GM18951 (cell line): ENCODE data around the gene NRK.
"Not testable (repeated sequence)": the region's sequence is repeated elsewhere in the genome, so short reads cannot be mapped to it uniquely, and the experiment has no call there.

ENCODE experiments used
- POLR2A ChIP-seq: IDR thresholded peaks from 4 replicates; pipeline ENCODE4 v1.6.1; 2011; ENCODE audit warnings: mild to moderate bottlenecking; ENCODE audit not compliant: insufficient read length, insufficient read depth; ENCODE audit errors: extremely low read depth
- in situ Hi-C: fragments of 300-500 bp; cut with MboI; formaldehyde crosslinking; loops from one replicate; pipeline ENCODE4 v1.12.0; 2022; ENCODE audit warnings: low sequenced_read_pairs, mixed read lengths, inconsistent platforms; ENCODE audit not compliant: unreplicated experiment

Gene NRK, protein sequence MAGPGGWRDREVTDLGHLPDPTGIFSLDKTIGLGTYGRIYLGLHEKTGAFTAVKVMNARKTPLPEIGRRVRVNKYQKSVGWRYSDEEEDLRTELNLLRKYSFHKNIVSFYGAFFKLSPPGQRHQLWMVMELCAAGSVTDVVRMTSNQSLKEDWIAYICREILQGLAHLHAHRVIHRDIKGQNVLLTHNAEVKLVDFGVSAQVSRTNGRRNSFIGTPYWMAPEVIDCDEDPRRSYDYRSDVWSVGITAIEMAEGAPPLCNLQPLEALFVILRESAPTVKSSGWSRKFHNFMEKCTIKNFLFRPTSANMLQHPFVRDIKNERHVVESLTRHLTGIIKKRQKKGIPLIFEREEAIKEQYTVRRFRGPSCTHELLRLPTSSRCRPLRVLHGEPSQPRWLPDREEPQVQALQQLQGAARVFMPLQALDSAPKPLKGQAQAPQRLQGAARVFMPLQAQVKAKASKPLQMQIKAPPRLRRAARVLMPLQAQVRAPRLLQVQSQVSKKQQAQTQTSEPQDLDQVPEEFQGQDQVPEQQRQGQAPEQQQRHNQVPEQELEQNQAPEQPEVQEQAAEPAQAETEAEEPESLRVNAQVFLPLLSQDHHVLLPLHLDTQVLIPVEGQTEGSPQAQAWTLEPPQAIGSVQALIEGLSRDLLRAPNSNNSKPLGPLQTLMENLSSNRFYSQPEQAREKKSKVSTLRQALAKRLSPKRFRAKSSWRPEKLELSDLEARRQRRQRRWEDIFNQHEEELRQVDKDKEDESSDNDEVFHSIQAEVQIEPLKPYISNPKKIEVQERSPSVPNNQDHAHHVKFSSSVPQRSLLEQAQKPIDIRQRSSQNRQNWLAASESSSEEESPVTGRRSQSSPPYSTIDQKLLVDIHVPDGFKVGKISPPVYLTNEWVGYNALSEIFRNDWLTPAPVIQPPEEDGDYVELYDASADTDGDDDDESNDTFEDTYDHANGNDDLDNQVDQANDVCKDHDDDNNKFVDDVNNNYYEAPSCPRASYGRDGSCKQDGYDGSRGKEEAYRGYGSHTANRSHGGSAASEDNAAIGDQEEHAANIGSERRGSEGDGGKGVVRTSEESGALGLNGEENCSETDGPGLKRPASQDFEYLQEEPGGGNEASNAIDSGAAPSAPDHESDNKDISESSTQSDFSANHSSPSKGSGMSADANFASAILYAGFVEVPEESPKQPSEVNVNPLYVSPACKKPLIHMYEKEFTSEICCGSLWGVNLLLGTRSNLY (N-terminal part only)

DNA sequence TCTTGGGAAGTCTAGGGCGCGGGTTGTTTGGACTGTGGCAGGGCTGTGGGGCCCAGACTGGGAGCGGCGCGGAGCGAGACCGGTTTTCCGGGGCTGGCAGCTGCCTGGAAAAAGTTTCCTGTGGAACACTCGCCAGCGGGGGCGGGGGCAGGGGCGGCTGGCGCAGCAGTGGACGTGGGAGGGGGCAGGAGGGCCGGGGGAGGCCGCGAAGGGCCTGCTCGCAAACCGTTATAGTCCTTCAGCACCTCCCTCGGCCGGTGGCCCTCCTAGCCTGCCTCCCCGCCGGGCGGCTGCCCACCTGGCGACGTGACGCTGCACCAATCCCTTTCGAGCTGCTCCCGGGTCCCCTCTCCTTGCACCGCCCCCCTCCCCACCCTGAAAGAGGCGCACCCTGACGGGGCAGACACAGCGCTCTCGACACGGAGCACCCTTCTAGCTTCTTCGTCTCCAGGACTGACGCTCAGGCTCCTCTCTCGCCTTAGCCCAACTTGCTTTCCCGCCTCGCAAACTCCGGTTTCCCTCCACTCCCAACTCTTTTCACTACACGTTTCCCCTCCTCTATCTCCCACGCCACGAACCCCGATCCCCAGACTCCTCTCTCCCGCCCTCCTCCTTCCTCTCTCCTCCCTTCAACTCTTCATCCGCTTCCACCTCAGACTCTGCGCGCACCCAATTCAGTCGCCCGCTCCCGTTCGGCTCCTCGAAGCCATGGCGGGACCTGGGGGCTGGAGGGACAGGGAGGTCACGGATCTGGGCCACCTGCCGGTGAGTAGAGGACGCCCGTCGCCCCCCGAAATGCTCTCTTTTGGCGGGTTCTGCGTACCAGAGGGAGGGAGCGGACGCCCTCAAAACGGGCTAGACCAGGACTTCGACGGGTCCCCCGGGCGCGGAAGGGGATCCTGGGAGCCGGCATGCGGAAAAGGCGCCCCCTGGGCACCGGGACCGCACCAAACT lies at the start of gene NRK:
NRK (plus strand) TSS at position 402 of the 954 bp plus-strand sequence; CDS start at position 709, 307 bp downstream.
- TF ChIP-seq POLR2A, result no peak
- in situ Hi-C loops, result no loop called here

DNA sequence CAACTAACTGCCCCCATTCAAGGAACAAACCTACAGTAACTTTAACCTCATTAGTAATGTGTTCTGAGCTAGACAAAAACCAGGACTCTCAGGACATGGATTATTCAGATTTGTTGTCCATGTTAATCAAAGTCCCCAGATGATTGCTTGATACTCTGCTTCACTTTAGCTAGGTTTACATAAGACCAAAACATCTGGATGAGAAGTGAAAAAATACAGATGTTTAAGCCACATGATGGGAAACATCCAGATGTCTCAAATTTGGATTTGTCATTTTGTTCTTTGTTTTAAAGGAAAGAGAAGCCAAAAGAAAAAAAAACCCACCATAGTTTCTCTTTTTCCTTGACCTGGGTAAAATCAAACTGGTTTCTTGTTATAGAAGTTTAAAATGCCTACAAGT lies 48.5 kb upstream of the NRK start:
- no peak for TF ChIP-seq POLR2A
- in situ Hi-C loops, result no loop called here

DNA sequence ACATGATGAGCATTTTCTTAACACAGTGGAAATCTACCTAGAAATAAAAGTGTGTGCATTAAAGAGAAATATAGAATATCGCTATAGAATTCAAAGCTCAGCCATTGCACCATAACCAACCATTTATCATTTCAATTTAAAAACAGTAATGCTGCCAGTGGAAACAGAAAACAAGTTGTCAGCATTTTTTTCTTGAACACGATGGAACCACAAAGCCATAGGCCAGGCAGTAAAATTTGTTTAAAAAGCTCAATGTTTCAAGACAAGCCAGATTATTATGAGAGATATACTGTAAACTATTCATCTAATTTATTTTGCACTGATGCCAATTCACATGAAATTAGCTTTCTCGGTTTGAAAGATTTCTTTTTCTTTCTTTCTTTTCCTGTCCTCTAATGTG lies 46.7 kb upstream of the NRK start:
- TF ChIP-seq POLR2A, result no peak
- in situ Hi-C loops, result no loop called here

DNA sequence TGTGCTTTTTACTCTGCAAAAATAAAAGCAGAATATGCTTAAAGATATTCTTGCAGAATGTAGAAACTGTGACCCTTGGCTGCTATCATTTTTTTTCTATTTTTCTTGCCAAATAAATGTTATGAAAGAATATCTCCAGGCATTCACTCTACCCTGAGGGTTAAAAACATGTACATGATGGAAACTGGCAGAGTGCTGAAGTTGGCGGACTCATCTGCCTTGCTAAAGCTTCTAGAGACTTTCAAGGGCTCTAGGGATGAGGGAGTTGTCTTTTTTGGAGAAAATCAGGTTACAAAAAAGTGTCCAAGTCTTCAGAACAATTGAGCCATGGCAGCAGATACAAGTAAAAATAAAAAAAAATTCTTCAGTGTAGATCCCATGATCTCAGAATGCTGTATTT lies 40.5 kb upstream of the NRK start:
- no peak for TF ChIP-seq POLR2A
- in situ Hi-C loops, result no loop called here

DNA sequence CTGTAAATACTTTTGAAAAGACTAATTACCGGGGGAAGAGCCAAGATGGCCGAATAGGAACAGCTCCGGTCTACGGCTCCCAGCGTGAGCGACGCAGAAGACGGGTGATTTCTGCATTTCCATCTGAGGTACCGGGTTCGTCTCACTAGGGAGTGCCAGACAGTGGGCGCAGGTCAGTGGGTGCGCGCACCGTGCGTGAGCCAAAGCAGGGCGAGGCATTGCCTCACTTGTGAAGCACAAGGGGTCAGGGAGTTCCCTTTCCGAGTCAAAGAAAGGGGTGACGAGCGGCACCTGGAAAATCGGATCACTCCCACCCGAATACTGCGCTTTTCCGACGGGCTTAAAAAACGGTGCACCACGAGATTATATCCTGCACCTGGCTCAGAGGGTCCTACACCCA lies 25.5 kb upstream of the NRK start:
- in situ Hi-C loops, result not testable (repeated sequence)

DNA sequence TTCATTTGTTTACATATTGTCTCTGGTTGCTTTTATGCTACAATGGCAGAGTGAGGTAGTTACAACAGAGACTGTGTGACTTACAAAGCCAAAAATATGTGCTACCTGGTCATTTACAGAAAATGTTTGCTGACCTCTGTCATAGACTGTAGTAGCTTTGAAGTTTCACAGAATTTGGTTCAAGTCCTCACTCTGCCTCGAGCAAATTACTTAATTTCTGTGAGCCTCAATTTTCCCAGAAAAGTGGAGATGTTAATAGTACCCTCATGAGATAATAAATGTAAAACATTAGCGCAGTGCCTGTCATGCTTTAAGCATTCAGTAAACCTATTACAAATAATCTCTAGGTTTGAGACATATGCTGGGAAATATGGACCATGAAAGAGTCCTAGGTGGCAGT lies 18.4 kb upstream of the NRK start:
- in situ Hi-C loops, result no loop called here
- TF ChIP-seq POLR2A, result no peak

DNA sequence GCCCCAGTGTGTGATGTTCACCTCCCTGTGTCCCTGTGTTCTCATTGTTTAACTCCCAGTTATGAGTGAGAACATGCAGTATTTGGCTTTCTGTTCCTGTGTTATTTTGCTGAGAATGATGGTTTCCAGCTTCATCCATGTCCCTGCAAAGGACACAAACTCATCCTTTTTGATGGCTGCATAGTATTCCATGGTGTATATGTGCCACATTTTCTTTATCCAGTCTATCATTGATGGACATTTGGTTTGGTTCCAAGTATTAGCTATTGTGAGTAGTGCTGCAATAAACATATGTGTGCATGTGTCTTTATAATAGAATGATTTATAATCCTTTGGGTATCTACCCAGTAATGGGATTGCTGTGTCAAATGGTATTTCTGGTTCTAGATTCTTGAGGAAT lies 16.7 kb upstream of the NRK start:
- in situ Hi-C loops, result not testable (repeated sequence)

DNA sequence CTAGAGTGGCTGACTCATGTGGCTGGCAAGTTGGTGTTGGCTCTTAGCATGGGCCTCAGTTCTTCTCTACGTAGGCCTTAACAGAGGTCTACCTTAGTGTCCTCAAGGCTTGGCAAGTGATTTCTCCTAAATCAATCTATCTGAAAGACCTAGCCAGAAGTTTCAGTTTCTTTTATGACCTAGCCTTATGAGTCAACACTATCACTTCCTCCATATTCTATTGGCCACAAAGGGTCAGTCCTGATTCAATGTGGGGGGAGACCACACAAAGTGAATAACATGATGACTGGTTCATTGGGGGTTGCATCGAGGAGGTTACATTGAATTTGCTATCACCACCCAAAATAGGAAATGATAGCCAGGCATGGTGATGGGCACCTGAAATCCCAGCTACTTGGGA lies 5.8 kb upstream of the NRK start:
- in situ Hi-C loops, result no loop called here
- no peak for TF ChIP-seq POLR2A

DNA sequence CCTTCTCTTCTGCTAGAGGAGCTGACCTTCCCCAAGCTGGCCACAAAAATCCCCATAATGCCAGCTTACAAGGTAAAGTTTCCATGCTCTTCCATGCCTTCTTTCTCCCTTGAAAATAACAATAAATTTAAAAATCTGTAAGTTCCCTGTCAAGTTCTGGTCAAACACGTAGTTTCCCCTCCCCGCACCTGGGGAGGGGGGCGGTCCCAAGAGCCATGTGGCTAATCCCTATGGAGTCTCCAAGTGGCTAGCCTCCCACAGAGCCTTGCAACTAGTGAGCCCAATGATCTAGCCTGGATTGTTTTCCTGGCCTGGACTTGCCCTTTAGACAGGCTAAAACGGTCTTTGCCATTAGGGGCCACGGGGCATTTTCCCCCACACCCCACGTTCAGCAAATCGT lies 2.1 kb upstream of the NRK start:
- TF ChIP-seq POLR2A, result no peak
- in situ Hi-C loops, result no loop called here

DNA sequence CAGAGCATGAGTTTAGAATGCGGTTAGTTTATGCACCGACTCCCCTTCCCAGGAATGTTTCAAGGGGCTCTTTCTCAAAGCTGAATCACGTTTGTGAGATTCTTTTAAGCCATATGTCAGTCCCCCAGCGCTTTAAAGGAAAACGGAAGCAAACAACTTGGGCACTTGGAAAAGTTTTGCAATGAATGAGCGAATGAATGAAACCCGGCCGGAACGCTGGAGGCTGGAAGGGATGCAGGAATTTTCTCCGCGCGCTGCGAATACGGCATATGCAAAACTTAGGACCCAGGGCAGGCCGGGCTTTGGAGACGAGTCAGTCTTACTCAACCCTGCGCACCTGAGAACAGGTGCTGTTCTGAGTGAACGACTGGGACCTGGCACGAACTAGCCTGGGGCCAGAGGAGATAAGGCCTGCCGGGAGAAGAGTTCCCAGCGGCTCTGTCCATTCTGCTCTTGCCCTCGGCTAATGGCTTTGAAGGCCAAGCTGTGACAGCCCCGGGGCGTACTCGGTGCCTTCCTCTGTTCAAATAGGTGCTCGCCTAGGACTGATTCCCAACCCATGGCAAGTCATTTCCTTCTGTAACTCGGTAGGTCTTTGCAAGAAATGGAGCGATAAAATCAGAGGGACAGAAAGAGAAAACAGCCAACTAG lies 743 bp upstream of the NRK start:
- in situ Hi-C loops, result no loop called here
- no peak for TF ChIP-seq POLR2A

DNA sequence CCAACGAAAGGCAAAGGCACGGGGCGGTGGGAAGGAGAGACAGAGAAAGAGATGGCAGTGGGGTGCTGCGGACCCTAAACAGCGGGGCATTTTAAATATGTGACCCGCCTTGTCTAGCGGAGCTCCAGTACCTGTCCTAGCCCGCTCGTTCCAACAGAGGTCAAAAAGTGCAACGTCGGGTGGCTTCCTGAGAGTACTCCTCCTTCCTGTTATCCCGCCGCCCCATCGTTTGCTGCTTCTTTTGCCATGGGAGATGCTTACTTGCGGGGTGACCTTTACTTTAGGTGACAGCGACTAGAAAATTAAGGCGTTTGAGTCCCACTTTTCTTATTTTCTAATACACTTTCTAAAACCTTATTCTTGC lies 735 bp downstream of the NRK start:
- no peak for TF ChIP-seq POLR2A
- in situ Hi-C loops, result no loop called here

DNA sequence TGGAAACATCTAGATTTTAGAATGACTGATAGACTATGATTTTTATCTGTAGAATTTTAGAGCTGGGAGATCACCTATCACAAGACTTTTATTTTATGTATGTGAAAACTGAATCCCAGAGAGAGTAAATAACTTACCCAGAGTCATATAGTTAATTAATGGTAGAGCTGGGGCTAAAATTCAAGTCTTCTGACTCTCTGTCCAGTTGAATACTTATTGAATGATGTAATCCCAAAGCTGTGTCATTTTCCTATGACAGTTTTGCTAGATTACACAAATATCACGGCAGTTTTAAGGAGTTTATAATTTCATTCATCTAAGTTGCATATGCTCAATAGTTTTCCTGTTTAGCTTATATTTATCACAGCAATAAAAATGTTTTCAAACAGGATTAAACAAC lies 6.7 kb downstream of the NRK start:
- TF ChIP-seq POLR2A, result no peak
- in situ Hi-C loops, result no loop called here
